Astrocyte of the cerebellum (primary cell): ENCODE data around the gene NKAIN1.
"Not testable (repeated sequence)": the region's sequence is repeated elsewhere in the genome, so short reads cannot be mapped to it uniquely, and the experiment has no call there.

Experiments used
- DNase-seq: peaks from one replicate; pipeline ENCODE4 v3.0.0-alpha.2; 2011; ENCODE audit warnings: low read depth
- H3K4me3 ChIP-seq: 2 replicates; pipeline ENCODE4 v1.5.1; 2011; ENCODE audit warnings: mild to moderate bottlenecking, low read depth, low read length, moderate library complexity
- in situ Hi-C: cut with HindIII; loops from 2 replicates; pipeline ENCODE4 v1.10.0; 2017; ENCODE audit warnings: low sequenced_read_pairs
- TF ChIP-seq, protein P1 (sequence below): IDR thresholded peaks from 2 replicates; pipeline ENCODE4 v1.5.1; 2012; ENCODE audit warnings: low read length, low read depth, moderate library complexity, mild to moderate bottlenecking; ENCODE audit errors: missing control alignments

Gene NKAIN1

DNA sequence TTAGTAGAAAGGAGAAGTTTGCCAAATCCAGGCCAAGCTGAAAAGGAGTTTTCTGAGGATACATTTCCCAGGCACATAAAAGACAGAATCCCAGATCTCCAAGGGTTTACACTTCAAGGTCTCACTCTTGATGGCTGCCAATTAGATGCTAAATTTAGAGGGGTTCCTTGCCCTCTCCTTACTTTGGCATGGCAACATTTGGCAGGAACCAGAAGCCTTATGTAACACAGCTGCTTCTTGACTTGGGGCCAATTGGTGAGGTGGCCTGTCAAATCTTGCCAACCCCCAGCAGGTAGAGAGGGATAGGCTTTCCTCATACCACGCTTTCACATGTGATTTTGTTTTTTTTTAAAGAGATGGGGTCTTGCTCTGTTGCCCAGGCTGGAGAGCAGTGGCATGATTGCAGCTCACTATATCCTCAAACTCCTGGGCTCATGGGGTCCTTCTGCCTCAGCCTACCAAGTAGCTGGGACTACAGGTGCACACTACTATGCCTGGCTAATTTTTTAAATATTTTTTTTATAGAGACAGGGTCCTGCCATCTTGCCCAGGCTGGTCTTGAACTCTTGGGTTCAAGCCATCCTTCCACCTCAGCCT is 25.2 kb upstream of the NKAIN1 start:
- DNase-seq: no peak
- H3K4me3 ChIP-seq: no peak overlapping the region
- TF ChIP-seq, protein P1, sequence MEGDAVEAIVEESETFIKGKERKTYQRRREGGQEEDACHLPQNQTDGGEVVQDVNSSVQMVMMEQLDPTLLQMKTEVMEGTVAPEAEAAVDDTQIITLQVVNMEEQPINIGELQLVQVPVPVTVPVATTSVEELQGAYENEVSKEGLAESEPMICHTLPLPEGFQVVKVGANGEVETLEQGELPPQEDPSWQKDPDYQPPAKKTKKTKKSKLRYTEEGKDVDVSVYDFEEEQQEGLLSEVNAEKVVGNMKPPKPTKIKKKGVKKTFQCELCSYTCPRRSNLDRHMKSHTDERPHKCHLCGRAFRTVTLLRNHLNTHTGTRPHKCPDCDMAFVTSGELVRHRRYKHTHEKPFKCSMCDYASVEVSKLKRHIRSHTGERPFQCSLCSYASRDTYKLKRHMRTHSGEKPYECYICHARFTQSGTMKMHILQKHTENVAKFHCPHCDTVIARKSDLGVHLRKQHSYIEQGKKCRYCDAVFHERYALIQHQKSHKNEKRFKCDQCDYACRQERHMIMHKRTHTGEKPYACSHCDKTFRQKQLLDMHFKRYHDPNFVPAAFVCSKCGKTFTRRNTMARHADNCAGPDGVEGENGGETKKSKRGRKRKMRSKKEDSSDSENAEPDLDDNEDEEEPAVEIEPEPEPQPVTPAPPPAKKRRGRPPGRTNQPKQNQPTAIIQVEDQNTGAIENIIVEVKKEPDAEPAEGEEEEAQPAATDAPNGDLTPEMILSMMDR: no peak
- in situ Hi-C loops: loop anchor here (5.0 kb wide), 1 partner anchor 53 kb away; no protein-coding TSS in a partner anchor

DNA sequence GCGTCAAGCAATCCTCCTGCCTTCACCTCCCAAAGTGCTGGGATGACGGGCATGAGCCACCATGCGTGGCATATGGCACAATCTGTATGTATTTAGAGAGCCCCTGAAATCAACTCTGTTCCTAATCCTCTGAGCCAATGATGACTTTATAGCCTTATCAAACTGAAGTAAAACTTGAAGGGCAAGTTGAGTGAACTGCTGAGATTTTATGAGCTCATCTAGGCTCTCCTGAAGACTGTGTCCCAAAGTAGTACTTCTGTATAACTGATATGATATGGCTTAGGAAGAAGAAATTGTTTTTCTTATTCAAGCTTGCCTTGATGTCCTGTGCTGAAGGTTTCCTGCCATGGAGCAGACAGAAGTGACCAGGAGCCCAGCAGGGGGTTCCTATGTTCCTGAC is 23.7 kb upstream of the NKAIN1 start:
- no peak for DNase-seq
- in situ Hi-C loops: loop anchor here (5.0 kb wide), 1 partner anchor 51 kb away; no protein-coding TSS in a partner anchor
- H3K4me3 ChIP-seq: no peak overlapping the region
- TF ChIP-seq, protein P1: no peak

- in situ Hi-C loops: loop anchor here (5.0 kb wide), 1 partner anchor 50 kb away; no protein-coding TSS in a partner anchor
- not testable (repeated sequence) for DNase-seq, H3K4me3 ChIP-seq
These were observed 22.7 kb upstream of the NKAIN1 start for GRCh38 chr1:31262393-31262792.

DNA sequence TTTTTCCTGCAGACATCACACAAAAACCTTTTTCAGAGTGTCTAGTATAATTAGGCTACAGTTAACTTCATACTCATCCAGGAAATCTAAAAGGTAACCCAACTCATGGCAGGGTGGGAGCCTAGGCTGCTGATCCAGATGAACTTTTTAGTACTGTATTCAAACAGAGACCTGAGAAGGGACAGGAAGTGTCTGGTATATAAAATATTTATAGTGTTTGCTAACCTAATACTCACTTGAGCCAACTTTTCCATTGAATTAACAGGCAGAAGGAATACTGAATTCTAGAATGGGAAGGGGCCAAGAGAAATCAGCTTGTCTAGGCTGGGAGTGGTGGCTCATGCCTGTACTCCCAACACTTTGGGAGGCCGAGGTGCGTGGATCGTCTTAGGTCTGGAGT is 22.2 kb upstream of the NKAIN1 start:
- in situ Hi-C loops: loop anchor here (5.0 kb wide), 1 partner anchor 50 kb away; no protein-coding TSS in a partner anchor
- no peak for DNase-seq
- H3K4me3 ChIP-seq: no peak overlapping the region
- TF ChIP-seq, protein P1: no peak

DNA sequence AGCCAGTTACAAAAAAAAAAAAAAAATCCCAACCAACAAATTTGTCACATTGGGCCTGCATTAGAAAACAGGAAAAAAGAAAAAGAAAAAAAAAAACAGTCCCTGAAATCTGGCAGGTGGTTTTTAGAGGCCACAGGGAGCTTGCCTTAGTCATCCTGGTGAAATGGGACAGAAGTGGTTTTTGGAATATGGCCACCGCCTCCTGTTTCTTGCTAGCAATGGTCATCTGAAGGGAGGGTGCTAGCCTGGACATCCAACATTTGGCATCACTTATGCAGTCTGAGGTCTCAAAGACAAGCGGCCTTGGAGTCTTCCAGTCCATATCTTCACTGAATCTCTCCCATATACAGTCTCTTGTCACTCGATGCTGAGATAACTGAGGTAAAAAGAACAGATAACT is 20.1 kb upstream of the NKAIN1 start:
- TF ChIP-seq, protein P1: no peak
- H3K4me3 ChIP-seq: no peak overlapping the region
- no peak for DNase-seq
- in situ Hi-C loops: loop anchor here (5.0 kb wide), 1 partner anchor 47 kb away; no protein-coding TSS in a partner anchor

GRCh38 chr1:31258581-31258980 is 18.9 kb upstream of the NKAIN1 start:
- no peak overlapping the region for H3K4me3 ChIP-seq
- TF ChIP-seq, protein P1: no peak
- DNase-seq: no peak
- in situ Hi-C loops: no loop called here

DNA sequence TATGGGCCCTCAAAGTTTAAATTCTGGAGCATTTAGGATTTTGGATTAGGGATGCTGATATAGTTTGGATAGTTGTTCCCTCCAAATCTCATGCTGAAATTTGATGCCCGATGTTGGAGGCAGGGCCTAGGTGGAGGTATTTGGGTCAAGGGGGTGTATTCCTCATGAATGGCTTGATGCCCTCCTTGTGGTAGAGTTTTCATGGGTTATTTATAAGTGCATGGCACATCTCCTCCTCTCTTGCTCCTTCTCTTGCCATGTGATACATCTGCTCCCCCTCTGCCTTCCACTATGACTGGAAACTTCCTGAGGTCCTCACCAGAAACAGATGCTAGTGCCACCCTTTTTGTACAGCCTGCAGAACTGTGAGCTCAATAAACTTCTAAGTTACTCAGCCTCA is 17.5 kb upstream of the NKAIN1 start:
- no peak for DNase-seq
- no peak overlapping the region for H3K4me3 ChIP-seq
- TF ChIP-seq, protein P1: no peak
- in situ Hi-C loops: no loop called here
